Stimulated activated naive CD4-positive, alpha-beta T cell treated with Interleukin-2 at 50 U/mL for 16 hours (primary cell): ENCODE measurements around the gene ELF2.
"Not testable (repeated sequence)": the region's sequence is repeated elsewhere in the genome, so short reads cannot be mapped to it uniquely, and the experiment has no call there.

Experiments
- DNase-seq: peaks from one replicate; lab custom pipeline; 2025; lab: John Stamatoyannopoulos, UW

ELF2 gene

GRCh38 chr4:139144161-139144859 lies 32.7 kb downstream of the ELF2 start:
- no peak for DNase-seq

GRCh38 chr4:139142980-139143379 lies 34.0 kb downstream of the ELF2 start:
- DNase-seq: no peak

GRCh38 chr4:139142087-139142486 lies 34.9 kb downstream of the ELF2 start:
- no peak for DNase-seq

GRCh38 chr4:139137763-139138162 lies 39.3 kb downstream of the ELF2 start:
- no peak for DNase-seq

- no peak for DNase-seq
Measured at GRCh38 chr4:139134403-139134802, 42.6 kb downstream of the ELF2 start.

GRCh38 chr4:139131209-139131870 lies 45.7 kb downstream of the ELF2 start:
- DNase-seq: no peak

- no peak for DNase-seq
Measured at GRCh38 chr4:139129206-139129605, 47.8 kb downstream of the ELF2 start.

- DNase-seq: no peak
Measured at GRCh38 chr4:139126898-139127297, 50.1 kb downstream of the ELF2 start.

GRCh38 chr4:139123910-139124309 lies 53.1 kb downstream of the ELF2 start:
- DNase-seq: no peak

- DNase-seq: no peak
Measured at GRCh38 chr4:139118365-139118764, 58.7 kb downstream of the ELF2 start.

- DNase-seq: no peak
Measured at GRCh38 chr4:139115226-139115625, 61.8 kb downstream of the ELF2 start.

GRCh38 chr4:139114795-139115194 lies 62.2 kb downstream of the ELF2 start:
- not testable (repeated sequence) for DNase-seq

- DNase-seq: no peak
Measured at GRCh38 chr4:139112650-139113049, 64.4 kb downstream of the ELF2 start.

- DNase-seq: no peak
Measured at GRCh38 chr4:139108567-139109128, 68.4 kb downstream of the ELF2 start.

- peak; percentile 63 for DNase-seq
Measured at GRCh38 chr4:139099366-139099982, 77.5 kb downstream of the ELF2 start.

- DNase-seq: no peak
Measured at GRCh38 chr4:139092271-139092670, 84.7 kb downstream of the ELF2 start.

GRCh38 chr4:139085141-139085540 lies 91.9 kb downstream of the ELF2 start:
- no peak for DNase-seq

- no peak for DNase-seq
Measured at GRCh38 chr4:139084804-139085093, 92.3 kb downstream of the ELF2 start.

- peak; percentile 81 for DNase-seq
Measured at GRCh38 chr4:139083956-139084803, 92.8 kb downstream of the ELF2 start.

- peak; percentile 65 for DNase-seq
Measured at GRCh38 chr4:139083607-139083955, 93.4 kb downstream of the ELF2 start.

GRCh38 chr4:139082750-139083606 lies 94.0 kb downstream of the ELF2 start:
- peak; percentile 88 for DNase-seq
